GM18498 (cell line): ENCODE measurements around the gene ETV6.

ENCODE experiments used
- ATAC-seq: cut with Tn5 transposase; IDR thresholded peaks from one replicate; pipeline ENCODE4 v1.9.1; 2021; ENCODE audit warnings: mild to moderate bottlenecking, moderate library complexity; ENCODE audit not compliant: unreplicated experiment

The ETV6 gene

DNA sequence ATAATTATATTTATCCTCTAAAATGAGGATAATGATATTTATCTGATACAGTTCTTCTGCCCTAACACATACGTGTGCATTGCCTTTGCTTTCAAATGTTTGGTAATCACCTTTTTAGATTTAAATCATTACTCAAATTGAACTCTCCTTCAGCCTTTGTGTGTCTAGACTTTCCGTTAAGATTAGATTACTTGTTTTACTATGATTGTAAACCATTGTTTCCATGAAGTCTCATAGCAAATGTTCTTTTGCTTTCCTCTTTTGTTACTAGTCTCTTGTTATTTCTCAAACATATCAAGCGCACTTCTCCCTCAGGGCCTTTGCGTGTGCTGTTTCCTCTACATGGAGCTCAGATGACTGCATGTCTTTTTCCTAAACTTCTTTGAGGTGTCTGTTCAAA is 63.7 kb downstream of the ETV6 start:
- no peak for ATAC-seq

DNA sequence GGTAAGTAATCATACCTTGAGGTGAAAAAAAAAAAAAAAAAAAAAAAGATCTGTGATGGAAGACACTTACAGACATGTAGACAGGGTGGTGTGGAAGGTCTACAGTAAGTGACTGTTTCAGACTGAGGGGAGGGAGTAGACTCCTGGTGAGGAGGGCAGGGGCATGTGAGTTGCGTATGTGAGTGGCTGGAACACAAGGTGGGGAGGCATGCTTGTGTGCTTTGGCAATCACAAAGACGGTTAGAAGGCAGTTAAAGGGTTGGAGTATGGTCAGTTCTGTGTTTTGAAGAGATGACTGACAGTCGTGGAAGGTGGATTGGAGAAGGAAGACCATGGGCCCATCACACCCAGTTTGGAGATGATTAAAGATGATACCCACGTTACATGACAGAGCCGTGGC is 65.2 kb downstream of the ETV6 start:
- ATAC-seq = no peak

DNA sequence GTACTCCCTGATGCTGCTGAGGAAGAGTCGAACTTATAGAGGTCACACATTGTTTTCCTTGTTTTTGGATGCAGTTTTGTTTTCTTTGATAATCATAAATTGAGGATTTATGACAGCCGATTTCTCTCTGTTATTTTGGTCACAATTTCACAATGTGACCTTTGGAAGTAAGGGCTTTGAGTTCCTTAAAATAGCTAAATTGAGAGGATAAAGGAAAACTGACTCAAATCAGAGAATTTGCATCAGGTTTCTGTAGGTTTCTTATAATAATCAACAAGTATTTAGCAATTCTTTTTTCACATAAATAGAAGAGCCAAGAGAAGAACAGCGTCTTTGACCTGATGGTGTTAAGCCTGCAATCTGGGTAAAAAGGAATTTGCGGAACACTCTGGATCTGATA is 66.1 kb downstream of the ETV6 start:
- ATAC-seq = no peak

DNA sequence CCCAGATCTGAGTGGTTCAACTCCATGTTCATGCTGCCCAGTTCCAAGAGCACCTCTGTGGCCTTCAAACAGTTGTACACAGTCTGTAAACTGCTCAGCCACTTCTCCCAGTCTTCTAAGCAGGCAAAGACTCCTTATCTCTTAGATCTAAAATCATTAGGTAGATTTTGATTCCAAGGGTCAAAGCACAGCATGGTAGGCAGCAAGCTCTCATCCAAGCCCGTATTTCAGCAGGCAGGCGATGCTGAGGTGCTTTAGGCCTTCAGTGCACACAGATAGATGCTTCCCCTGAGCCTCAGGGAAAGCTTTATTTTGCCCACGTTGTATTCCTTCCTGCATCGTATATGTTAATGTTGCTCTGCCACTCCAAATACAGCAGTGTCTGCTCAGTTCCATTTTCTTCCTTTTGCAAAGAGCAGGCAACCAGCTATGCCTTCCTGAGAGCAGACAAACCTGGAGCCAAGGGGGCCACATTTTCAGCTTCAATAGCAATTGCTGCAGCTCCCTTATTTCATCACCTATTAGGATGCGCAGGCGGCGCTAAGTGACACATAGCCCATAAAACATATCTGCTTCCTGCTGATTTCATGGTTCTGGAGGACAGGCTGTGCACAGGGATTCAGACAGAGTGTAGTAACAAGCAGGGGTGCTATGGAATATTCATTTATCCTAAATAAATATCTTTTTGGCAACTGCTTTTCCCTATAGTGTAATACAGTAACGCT is 67.5 kb downstream of the ETV6 start:
- no peak for ATAC-seq

DNA sequence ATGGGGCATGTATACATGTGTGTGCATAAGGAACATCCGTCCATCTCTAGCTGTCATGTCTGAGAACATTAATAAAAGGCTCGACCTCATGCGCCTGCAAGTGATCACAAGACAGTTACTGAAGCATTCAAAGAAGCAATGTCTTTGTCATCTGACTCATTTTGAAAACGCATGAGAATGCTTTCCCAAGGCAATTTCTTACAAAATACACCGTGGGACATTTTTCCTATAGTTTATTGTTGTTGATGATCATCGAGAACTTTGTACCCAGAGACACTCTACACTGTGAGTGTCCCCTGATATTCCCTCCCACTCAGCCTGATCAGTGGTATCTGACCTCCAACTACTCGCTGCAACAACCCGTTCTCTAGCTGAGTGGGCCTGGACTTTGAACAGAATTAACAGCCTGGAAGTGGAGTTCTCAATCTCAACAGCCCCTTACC is 68.1 kb downstream of the ETV6 start:
- no peak for ATAC-seq

DNA sequence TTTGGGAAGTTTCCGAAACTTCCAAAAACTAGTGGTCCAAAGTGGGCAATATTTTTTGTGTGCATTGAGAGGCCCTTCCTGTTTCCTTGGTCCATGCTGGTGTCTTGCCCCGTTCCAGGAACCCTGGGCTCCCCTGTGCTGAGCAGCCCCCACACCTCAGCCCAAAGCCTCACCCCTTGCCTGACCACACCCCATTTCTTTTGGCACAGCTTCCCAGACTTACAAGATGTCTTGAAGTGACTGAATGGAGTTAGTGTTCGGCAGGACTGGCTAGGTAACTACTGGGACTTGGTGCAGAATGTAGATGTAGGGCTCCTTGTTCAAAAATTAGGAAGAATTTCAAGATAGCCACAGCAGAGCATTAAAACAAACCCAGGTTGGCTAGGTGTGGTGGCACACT is 68.6 kb downstream of the ETV6 start:
- no peak for ATAC-seq

DNA sequence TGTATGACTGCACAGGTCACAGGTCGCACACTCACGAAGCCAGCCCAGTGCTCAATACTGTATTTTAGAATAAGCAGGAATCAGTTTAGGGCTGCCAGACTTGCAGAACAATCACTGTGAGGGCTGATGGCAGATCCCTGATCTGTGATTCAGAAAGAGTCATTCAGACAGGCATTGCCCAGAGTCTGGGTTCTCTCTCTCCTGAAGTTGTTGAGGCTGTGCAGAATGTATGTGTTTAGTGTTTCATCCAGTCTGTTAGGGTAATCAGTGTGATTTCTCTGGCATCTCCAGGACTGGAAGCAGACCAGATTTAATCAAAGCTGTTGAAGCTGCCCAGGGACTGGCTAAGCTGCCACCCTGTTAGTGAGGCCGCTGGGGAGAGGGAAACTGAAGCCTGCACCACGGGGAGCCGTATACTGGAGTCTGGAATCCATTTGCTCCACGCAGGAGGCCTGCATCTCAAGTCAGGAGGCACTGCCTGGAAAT is 69.3 kb downstream of the ETV6 start:
- no peak for ATAC-seq

DNA sequence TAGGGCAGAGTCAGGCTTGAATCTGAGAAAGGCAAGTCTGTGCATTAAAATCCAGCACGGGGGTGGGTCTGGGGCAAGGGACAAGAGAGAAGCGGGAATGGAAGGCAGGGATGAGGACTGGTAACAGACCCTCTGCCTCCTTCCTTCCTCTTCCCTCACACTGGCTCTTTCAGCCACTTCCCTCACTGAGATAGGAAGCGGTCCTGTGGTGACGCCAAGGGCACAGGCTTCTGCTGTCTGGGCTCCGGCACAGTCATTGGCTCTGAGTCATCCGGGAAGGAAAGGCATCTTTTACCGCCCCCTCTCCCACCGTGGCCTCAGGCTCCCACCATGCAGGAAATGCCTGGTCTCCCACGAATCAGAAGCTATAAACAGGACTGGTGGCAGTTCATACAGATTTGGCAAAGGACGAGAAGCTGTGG is 70.2 kb downstream of the ETV6 start:
- ATAC-seq = no peak

DNA sequence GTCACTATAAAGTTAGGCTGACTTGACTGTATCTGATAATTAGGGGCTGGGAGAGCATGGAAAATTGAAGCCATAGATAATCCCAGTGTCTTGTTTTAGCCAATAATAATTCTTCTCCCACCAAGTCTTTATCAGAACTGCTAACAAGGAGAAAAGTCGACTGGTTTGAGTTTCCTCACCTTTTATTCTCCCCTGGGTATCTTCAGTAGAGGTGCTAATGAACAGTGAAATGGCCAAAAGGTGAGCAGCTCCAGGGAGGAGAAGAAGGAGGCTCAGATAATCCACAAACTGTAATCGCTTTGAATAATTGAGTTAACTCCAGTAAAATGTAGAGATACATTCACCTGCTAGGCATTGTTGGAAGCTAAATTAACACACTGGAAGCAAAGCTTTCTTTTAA is 72.6 kb downstream of the ETV6 start:
- ATAC-seq = no peak

DNA sequence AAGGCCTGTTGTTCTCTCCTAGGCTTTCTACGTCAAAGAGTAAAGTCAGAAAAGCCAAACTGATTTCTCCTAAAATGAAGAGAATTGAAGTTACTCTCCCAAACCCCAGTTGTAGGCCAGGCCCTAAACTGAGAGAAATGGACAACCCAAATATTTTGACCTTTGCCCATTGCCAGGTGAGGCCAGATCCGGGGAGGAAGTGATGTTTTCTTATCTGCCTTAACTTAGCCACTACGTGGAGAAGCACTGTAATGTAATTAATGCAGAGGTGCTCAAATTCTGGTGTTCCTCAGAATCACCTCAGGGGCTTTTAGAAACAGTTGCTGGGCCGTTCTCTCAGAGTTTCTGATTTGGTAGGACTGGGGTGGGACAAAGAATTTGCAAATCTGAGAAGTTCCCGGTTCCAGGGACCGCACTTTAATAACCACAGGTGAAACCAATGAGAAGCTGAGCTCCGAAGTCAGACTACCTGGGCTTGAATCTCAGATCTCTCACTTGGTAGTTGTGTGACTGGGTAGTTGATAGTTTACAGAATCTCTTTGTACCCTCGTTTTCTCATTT is 73.2 kb downstream of the ETV6 start:
- no peak for ATAC-seq

DNA sequence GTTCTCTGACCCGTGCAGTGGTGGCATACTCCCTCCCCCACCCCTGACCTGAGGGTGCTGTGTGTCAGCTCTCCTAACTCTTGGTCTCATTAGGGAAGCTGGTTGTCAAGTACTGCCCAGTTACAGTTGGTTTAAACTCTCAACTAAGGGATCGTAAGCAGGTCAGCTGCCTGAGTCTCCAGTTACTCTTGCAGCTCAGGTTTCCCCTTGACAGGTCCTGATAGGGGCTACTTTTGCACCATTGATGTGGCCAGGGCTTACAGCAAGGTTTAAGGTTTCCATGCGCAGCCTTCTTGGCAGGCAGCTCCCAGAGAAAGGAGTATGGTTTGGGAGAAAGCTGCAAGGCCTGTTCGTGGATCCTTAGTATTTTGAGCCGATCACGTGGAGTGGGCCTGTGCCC is 74.5 kb downstream of the ETV6 start:
- no peak for ATAC-seq

DNA sequence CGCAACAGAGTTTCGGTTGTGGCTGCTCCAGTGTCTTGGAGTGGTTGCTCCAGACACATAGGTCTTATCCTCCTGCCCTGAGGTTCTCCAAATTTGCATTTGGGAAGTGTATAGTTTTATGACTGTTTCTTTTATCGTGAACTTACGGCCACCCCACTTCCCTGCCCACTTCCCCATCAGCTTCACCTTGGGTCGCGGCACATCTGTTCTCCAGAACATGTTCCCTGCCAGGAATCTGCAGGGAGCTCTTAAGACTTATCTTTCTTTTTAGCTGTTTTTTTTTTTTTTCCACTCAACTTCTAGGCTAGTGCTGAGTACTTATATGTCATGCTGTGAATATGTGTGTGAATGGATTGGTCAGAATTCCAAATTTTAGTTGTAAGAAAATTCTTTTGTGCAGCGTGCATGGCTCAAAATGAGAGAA is 75.4 kb downstream of the ETV6 start:
- ATAC-seq = no peak

DNA sequence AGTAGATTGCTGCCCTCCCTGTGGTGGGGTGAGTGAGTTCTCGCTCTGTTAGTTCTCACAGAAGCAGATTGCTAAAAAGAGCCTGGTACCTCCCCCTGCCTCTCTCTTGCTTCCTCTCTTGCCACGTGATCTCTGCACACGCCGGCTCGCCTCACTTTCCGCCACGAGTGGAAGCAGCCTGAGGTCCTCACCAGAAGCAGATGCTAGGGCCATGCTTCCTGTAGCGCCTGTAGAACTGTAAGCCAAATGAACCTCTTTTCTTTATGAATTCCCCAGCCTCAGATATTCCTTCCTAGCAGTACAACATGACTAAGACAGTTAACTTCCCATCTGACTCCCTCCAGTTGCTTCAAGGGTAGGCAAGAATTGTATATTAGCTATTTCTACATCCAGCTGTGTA is 76.2 kb downstream of the ETV6 start:
- ATAC-seq = no peak

DNA sequence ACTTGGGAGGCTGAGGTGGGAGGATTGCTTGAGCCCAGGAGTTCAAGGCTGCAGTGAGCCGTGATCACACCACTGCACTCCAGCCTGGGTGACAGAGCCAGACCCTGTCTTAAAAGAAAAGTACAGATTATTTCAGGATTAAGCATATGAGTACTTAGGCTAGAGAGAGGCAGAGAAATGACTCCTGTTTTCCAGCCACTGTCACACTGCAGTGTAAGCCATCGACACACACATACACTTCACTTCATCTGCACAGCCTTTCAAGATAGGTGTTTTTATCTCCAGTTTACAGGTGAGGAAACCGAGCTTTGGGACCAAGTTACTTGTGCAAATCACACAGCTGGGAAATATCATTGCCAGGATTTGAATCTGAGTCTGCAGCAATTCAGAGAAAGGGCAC is 77.2 kb downstream of the ETV6 start:
- no peak for ATAC-seq

DNA sequence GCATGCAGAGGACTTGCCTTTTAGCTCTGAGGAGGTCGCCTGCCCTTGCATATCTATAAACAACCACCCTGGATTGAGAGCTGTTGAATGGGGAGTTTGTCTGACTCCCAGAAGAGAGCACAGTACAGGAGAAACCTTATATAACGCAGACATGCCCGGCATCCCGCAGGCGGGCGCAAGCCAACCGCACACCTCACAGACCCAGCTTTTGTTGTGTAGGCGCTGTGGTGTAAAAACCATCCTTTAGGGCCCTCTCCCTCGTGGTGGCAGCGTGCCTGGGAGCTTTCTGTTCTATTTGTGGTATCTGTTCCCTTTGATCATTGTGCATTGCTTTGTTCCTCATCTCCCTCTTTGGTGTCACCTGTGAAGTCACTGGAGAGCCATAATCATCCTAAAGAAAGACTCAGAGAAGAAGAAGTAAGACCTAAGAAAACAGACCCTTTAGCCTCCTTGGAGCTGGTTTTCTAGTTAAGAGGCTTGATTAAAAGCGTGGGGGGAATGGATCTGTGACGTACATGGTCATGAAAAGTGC is 77.7 kb downstream of the ETV6 start:
- ATAC-seq = no peak

DNA sequence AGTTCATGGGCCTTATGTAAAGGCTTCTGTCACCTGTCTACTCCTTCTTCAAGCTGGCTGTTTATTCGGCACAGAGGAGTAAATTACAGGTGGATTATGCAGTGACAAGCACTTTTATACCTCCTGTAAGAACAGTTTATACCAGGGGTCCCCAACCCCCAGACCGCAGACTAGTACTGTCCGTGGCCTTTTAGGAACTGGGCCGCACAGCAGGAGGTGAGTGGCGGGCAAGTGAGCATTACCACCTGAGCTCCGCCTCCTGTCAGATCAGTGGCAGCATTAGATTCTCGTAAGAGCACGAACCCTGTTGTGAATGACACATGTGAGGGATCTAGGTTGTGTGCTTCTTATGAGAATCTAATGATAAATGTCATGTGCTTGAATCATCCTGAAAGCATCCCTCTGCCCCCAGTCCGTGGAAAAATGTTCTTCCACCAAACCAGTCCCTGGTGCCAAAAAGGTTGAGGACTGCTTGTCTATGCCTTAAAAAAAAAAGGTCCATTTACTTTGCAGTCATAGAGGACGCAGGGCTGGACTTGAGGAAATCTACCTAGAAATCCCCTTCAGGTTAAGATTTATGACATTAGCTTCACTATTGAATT is 78.8 kb downstream of the ETV6 start:
- no peak for ATAC-seq

DNA sequence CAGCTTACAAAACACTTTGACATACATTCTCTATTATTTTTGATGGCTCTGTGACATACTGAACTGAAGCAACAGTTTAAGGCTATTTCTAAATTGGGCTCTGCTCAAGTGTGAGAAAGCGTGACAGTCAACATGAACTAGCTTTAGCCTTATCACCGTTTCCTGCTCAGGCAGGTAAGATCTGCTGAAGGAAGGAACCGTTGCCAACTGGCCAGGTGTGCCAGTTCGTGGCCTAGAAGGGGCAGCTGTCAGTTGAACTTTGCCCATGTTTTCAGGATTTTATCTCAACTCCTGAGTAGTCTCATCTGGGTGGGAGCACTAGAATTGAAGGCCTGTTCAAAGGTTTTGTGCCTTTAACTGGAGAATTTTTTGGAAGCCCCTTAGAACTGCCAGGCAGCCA is 79.5 kb downstream of the ETV6 start:
- ATAC-seq = no peak

DNA sequence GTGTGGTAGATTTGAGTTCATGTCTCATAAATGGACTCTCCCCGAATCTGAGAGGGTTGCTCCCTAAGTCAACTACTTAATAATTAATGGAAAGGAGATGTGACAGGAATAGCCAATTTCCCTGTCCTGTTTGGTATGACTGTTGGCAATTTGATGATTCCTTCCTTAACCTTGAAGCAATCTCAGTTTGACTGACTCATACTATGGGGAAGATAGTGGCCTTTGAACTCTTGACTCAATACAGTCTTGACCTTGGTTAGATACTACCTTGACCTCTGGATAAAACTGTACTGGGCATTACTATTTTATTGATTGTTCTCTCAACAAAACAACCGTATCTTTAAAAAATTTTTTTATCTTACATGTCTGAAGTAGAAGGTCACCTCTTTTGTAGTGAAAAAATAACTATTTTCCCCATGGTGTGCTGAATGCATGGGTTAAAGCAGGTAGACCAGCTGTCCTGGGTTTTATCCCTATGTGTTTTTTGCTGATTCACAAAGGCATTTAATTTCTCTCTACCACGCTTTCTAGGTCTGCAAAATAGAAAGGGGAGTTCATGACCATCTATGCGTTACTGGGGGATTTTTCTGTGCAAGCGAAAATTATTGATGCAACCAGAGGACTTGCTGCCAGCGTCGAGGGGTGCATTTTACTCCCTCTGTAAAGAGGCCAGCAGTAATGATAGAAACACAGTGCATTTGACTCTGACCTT is 80.1 kb downstream of the ETV6 start:
- ATAC-seq = peak; percentile 35

DNA sequence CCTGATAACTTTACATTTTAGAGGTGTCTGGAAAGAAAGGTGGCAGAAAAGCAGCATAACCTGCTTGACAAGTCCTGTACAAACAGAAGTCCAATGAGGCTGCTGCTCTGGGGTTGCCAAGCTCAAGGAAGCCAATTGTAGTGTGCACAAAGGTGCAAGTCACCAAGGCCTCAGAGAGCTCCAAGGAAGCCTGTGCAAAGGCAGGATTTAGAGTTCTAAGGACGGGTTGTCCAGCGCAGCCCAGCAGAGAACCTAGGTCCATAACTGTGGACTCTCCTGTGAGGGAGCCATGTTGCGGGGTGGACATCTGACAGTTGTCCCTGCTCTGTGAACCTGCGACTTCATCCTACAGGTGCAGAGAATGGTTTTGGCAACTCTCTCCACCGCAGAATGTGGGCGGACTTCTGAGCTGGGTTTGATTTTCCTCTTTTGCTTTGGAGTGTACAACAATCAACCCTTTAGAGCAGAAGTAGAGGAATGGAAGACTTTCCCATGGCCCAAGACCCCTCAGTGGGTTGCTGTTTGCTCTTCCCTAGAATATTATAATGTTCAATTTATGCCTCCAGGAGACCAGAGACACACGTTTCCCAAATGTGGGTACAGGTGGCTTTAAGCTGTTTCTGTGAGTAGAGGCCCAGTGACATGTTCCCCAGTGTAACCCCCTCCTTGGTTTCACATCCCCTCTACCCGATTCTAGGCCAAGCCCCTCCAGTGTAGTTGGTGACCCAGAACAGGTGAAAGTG is 81.0 kb downstream of the ETV6 start:
- peak; percentile 47 for ATAC-seq

DNA sequence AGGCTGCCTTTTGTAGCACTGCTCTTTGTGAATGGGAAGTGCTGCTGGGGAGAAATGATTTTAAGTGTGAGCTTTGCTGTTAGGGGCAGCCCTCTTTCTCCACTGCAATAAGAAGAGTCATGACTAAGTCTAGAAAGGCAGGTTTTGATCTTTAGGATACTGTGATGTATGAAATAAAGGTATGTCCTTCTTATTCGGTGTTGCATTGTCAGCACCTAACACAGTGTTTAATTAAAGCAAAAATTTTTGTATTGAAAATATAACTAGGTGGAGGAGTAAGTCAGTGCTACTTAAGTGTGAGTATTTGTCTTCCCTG is 81.5 kb downstream of the ETV6 start:
- no peak for ATAC-seq

DNA sequence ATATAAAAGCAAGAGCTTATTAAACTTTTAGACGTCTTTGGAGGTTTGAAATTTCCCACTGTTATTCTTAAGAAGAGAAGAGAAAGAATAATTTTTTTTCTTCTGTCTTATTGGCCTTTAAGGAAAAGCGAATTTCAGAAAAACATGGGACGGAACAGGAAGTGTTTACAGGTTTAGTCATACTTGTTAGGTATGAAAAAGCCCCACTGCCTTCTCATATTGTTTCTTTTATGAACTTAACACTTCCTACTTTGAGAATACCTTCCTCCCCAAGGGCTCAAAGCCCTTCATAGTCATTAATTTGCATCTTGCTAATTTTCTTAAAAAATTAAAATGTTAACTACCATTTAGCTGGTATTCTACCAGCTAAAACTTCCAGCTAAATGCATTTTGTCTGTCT is 82.0 kb downstream of the ETV6 start:
- ATAC-seq = no peak
